A549 (cell line): ENCODE data around the gene FNDC4. TPM values are rescaled to one million over a fixed set of nuclear protein-coding genes. Genes with fewer than 3 reads are reported as not detected.
A peak's percentile ranks its signal among the peaks of the same experiment; 100 is the strongest.

Source experiments
- ATAC-seq, 2 experiments: fragments of 200-7000 bp in 1 of 2; fragments of >200 bp in 1 of 2; cut with Nextera tagmentation in 1 of 2; cut with Tn5 transposase in 1 of 2; 3 replicates each; pipeline versions ENCODE4 v1.8.0 to v1.9.1; 2018 to 2020; ENCODE audit warnings: mild to moderate bottlenecking in 1 of 2, moderate library complexity in 1 of 2
- CTCF ChIA-PET: fragments of 300-600 bp; sonication (Branson Sonifier 250); formaldehyde crosslinking; extraction: SDS; loops from one replicate; lab custom pipeline; 2021; ENCODE audit warnings: antibody characterized with exemption, inconsistent platforms; lab: Yijun Ruan, JAX
- POLR2A ChIA-PET: fragments of 350-600 bp; formaldehyde crosslinking; extraction: SDS; loops from one replicate; lab custom pipeline; 2021; ENCODE audit warnings: antibody characterized with exemption, inconsistent platforms; lab: Yijun Ruan, JAX
- DNase-seq, 2 experiments: peaks; one replicate each; pipeline versions ENCODE4 v3.0.0 to v3.0.0-alpha.2; 2011 to 2016; ENCODE audit warnings: low read depth in 1 of 2, low spot score in 1 of 2
- FAIRE-seq: peaks from 2 replicates; lab custom pipeline; 2011; peaks lifted over from hg19 to GRCh38; lab: Jason Lieb, UNC
- H3K27ac ChIP-seq, 2 experiments: fragments of >200 bp; sonication (Bioruptor Twin); formaldehyde crosslinking; 3 replicates each; pipeline ENCODE4 v1.5.1; 2016 to 2017
- H3K4me1 ChIP-seq: fragments of >200 bp; sonication (Bioruptor Twin); formaldehyde crosslinking; 3 replicates; pipeline ENCODE4 v1.6.1; 2016
- H3K4me2 ChIP-seq: fragments of >200 bp; sonication (Bioruptor Twin); formaldehyde crosslinking; 3 replicates; pipeline ENCODE4 v1.6.1; 2016
- H3K4me3 ChIP-seq: fragments of >200 bp; sonication (Bioruptor Twin); formaldehyde crosslinking; 3 replicates; pipeline ENCODE4 v1.5.1; 2016
- H3K9me3 ChIP-seq: fragments of >200 bp; sonication (Bioruptor Twin); formaldehyde crosslinking; 3 replicates; pipeline ENCODE4 v1.6.1; 2016
- CEBPB ChIP-seq, 2 experiments: fragments of >200 bp in 1 of 2; sonication (Bioruptor Twin) in 1 of 2; formaldehyde crosslinking in 1 of 2; IDR thresholded peaks; 2 replicates each; pipeline ENCODE4 v1.6.1; 2012 to 2016
- CHD4 ChIP-seq: fragments of 200-600 bp; sonication (generic); IDR thresholded peaks from 2 replicates; pipeline ENCODE4 v1.6.1; 2016; ENCODE audit warnings: antibody characterized with exemption, mild to moderate bottlenecking, borderline replicate concordance
- CTCF ChIP-seq: fragments of >200 bp; sonication (Bioruptor Twin); formaldehyde crosslinking; IDR thresholded peaks from 3 replicates; pipeline ENCODE4 v1.5.1; 2016
- EHF ChIP-seq: fragments of 250-450 bp; sonication (Bioruptor Pico); IDR thresholded peaks from 2 replicates; pipeline ENCODE4 v1.5.0; 2020; ENCODE audit warnings: mild to moderate bottlenecking
- EHMT2 ChIP-seq: fragments of 200-600 bp; sonication (generic); IDR thresholded peaks from 2 replicates; pipeline ENCODE4 v1.6.1; 2016; ENCODE audit warnings: antibody characterized with exemption, low read depth, mild to moderate bottlenecking, moderate library complexity
- ELK1 ChIP-seq: fragments of 150-350 bp; IDR thresholded peaks from 2 replicates; pipeline ENCODE4 v1.6.1; 2014; ENCODE audit warnings: low read depth, mild to moderate bottlenecking, low read length
- FOSB ChIP-seq: fragments of 250-450 bp; sonication (Bioruptor Pico); IDR thresholded peaks from 2 replicates; pipeline ENCODE4 v1.5.0; 2020; ENCODE audit warnings: mild to moderate bottlenecking, moderate library complexity
- FOSL2 ChIP-seq, 2 experiments: fragments of 450-650 bp in 1 of 2; fragments of >200 bp in 1 of 2; sonication (Bioruptor Twin) in 1 of 2; formaldehyde crosslinking; IDR thresholded peaks; 2 replicates each; pipeline versions ENCODE4 v1.5.0 to v1.6.1; 2016 to 2020; ENCODE audit warnings: mild to moderate bottlenecking in 1 of 2, moderate library complexity in 1 of 2
- FOXS1 ChIP-seq: fragments of 250-450 bp; sonication (Bioruptor Pico); IDR thresholded peaks from 2 replicates; pipeline ENCODE4 v1.5.0; 2020; ENCODE audit warnings: mild to moderate bottlenecking, moderate library complexity
- HES2 ChIP-seq: fragments of >200 bp; sonication (Bioruptor Twin); formaldehyde crosslinking; IDR thresholded peaks from 2 replicates; pipeline ENCODE4 v1.6.1; 2016
- KDM1A ChIP-seq: fragments of 200-600 bp; sonication (generic); IDR thresholded peaks from 2 replicates; pipeline ENCODE4 v1.6.1; 2016; ENCODE audit warnings: low read depth, mild to moderate bottlenecking
- MYC ChIP-seq: IDR thresholded peaks from 2 replicates; pipeline ENCODE4 v1.6.1; 2012; ENCODE audit warnings: mild to moderate bottlenecking, inconsistent platforms, low read length, improper control_type of control experiment, borderline replicate concordance
- NFE2L2 ChIP-seq: fragments of 150-350 bp; conservative IDR thresholded peaks from 2 replicates; pipeline ENCODE4 v1.6.1; 2014; ENCODE audit warnings: low read length
- NR3C1 ChIP-seq: fragments of >200 bp; sonication (Bioruptor Twin); formaldehyde crosslinking; IDR thresholded peaks from 3 replicates; pipeline ENCODE4 v1.6.1; 2017
- SMC3 ChIP-seq: fragments of >200 bp; sonication (Bioruptor Twin); formaldehyde crosslinking; IDR thresholded peaks from 3 replicates; pipeline ENCODE4 v1.6.1; 2018; ENCODE audit warnings: inconsistent platforms
- TP53 ChIP-seq: fragments of 250-450 bp; sonication (Bioruptor Pico); IDR thresholded peaks from 2 replicates; pipeline ENCODE4 v1.5.0; 2021; ENCODE audit warnings: mild to moderate bottlenecking, moderate library complexity
- USF2 ChIP-seq: fragments of 450-650 bp; IDR thresholded peaks from 2 replicates; pipeline ENCODE4 v1.6.1; 2014; ENCODE audit warnings: antibody characterized with exemption
- ZC3H11A ChIP-seq: fragments of 450-650 bp; IDR thresholded peaks from 2 replicates; pipeline ENCODE4 v1.6.1; 2014; ENCODE audit warnings: antibody characterized with exemption, mild to moderate bottlenecking
- whole genome bisulfite sequencing: methylation state at CpG from one replicate; pipeline ENCODE4 v1.1.6; 2017; ENCODE audit errors: missing lambda C conversion rate; 5-methylcytosine and 5-hydroxymethylcytosine counted together
- polyA plus RNA-seq, 4 experiments: library from polyadenylated mRNA; depleted of rRNA in 3 of 4; stranded (reverse); fragments of >200 nt; fragmentation: RNase III in 1 of 4; extraction: RNeasy Plus Mini Kit Qiagen cat#74134 plus additional on column Dnase treatment in 1 of 4; gene quantifications; 2 replicates in 3 of 4; 3 replicates in 1 of 4; pipeline ENCODE4 v1.2.3, GENCODE V29; 2011 to 2017
- TF ChIP-seq, protein P1 (sequence below): IDR thresholded peaks from 2 replicates; pipeline ENCODE4 v1.6.1; 2012
- TF ChIP-seq, protein P2 (sequence below): fragments of 200-600 bp; sonication (generic); IDR thresholded peaks from 2 replicates; pipeline ENCODE4 v1.6.1; 2016; ENCODE audit warnings: antibody characterized with exemption, mild to moderate bottlenecking, moderate library complexity

The FNDC4 gene
- polyA plus RNA-seq, 2 of the 4 experiments (the other 2 are of a cell fraction), result 1.5 to 2.3 TPM

- TF ChIP-seq MYC (no peak), CEBPB (IDR thresholded peaks at IDR 0.05) (peak in 1 of 2 experiments; percentile 60; a peak in 2 of 4 replicates)
- TF ChIP-seq, protein P1, sequence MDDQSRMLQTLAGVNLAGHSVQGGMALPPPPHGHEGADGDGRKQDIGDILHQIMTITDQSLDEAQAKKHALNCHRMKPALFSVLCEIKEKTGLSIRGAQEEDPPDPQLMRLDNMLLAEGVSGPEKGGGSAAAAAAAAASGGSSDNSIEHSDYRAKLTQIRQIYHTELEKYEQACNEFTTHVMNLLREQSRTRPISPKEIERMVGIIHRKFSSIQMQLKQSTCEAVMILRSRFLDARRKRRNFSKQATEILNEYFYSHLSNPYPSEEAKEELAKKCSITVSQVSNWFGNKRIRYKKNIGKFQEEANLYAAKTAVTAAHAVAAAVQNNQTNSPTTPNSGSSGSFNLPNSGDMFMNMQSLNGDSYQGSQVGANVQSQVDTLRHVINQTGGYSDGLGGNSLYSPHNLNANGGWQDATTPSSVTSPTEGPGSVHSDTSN, result no peak
- no peak for FAIRE-seq
- ATAC-seq, result no peak
- WGBS, result 70% methylated on average over 3 of the region's 3 CpGs
- ChIA-PET POLR2A (interaction anchor here (1.6 kb wide), 1 partner anchor 17 kb away, joined by 7 read pairs; the partner anchor contains the start of gene NRBP1), CTCF (interaction anchor here (0.9 to 1.3 kb wide), 3 partner anchors 9 to 39 kb away, joined by 3 to 10 read pairs (median 3); no protein-coding TSS in a partner anchor)
- Histone ChIP-seq H3K4me1 (no peaks in the 10 kb centered on the region), H3K9me3 (no peaks in the 10 kb centered on the region), H3K27ac (no peak overlapping the region), H3K4me2 (no peak overlapping the region), H3K4me3 (no peak overlapping the region)
- no peak for DNase-seq
These were observed 48.9 kb downstream of the FNDC4 start for GRCh38 chr2:27446057-27446456.

- H3K9me3 ChIP-seq, result no peaks in the 10 kb centered on the region
- H3K4me2 ChIP-seq, result no peak overlapping the region
- FAIRE-seq (no peak), ATAC-seq (no peak), DNase-seq (no peak)
- H3K27ac ChIP-seq, result no peak overlapping the region
- H3K4me1 ChIP-seq, result no peaks in the 10 kb centered on the region
- POLR2A ChIA-PET, result interaction anchor here (1.6 kb wide), 1 partner anchor 16 kb away, joined by 7 read pairs; the partner anchor contains the start of gene NRBP1
- H3K4me3 ChIP-seq, result no peak overlapping the region
- no peak for TF ChIP-seq EHF (CRISPR knock-in tag)
- TF ChIP-seq ZC3H11A, result no peak
- TF ChIP-seq FOXS1 (CRISPR knock-in tag), result no peak
- TF ChIP-seq CTCF, result no peak
- TF ChIP-seq CEBPB (IDR thresholded peaks at IDR 0.05), result no peak
- TF ChIP-seq FOSB (CRISPR knock-in tag), result no peak
- no peak for TF ChIP-seq FOSL2 (IDR thresholded peaks at IDR 0.05)
- TF ChIP-seq FOSL2 (CRISPR knock-in tag; IDR thresholded peaks at IDR 0.05), result no peak
- no peak for TF ChIP-seq CHD4
- TF ChIP-seq TP53 (CRISPR knock-in tag), result no peak
- no peak for TF ChIP-seq ELK1
- TF ChIP-seq EHMT2, result no peak
- TF ChIP-seq HES2, result no peak
- no peak for TF ChIP-seq KDM1A
- no peak for TF ChIP-seq SMC3
- TF ChIP-seq USF2, result no peak
- no peak for TF ChIP-seq NR3C1
- TF ChIP-seq, protein P2, sequence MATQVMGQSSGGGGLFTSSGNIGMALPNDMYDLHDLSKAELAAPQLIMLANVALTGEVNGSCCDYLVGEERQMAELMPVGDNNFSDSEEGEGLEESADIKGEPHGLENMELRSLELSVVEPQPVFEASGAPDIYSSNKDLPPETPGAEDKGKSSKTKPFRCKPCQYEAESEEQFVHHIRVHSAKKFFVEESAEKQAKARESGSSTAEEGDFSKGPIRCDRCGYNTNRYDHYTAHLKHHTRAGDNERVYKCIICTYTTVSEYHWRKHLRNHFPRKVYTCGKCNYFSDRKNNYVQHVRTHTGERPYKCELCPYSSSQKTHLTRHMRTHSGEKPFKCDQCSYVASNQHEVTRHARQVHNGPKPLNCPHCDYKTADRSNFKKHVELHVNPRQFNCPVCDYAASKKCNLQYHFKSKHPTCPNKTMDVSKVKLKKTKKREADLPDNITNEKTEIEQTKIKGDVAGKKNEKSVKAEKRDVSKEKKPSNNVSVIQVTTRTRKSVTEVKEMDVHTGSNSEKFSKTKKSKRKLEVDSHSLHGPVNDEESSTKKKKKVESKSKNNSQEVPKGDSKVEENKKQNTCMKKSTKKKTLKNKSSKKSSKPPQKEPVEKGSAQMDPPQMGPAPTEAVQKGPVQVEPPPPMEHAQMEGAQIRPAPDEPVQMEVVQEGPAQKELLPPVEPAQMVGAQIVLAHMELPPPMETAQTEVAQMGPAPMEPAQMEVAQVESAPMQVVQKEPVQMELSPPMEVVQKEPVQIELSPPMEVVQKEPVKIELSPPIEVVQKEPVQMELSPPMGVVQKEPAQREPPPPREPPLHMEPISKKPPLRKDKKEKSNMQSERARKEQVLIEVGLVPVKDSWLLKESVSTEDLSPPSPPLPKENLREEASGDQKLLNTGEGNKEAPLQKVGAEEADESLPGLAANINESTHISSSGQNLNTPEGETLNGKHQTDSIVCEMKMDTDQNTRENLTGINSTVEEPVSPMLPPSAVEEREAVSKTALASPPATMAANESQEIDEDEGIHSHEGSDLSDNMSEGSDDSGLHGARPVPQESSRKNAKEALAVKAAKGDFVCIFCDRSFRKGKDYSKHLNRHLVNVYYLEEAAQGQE, result no peak
- no peak for TF ChIP-seq NFE2L2
- WGBS, result 89% methylated on average over 8 of the region's 8 CpGs
- CTCF ChIA-PET, result interaction anchor here (0.5 to 1.3 kb wide), 3 partner anchors 9 to 320 kb away, joined by 3 to 10 read pairs (median 3); no protein-coding TSS in a partner anchor
These were observed 49.4 kb downstream of the FNDC4 start for GRCh38 chr2:27445615-27446014.
